GM20000 (cell line): ENCODE results near the gene DUSP14.

Experiments
- DNase-seq: peaks from one replicate; pipeline ENCODE4 v3.0.0; 2012; ENCODE audit warnings: low spot score
- TF ChIP-seq, protein P1 (sequence below): IDR thresholded peaks from 2 replicates; pipeline ENCODE4 v1.5.1; 2012; ENCODE audit warnings: mild to moderate bottlenecking, control low read depth; ENCODE audit errors: extremely low read depth, missing control alignments

Gene DUSP14

DNA sequence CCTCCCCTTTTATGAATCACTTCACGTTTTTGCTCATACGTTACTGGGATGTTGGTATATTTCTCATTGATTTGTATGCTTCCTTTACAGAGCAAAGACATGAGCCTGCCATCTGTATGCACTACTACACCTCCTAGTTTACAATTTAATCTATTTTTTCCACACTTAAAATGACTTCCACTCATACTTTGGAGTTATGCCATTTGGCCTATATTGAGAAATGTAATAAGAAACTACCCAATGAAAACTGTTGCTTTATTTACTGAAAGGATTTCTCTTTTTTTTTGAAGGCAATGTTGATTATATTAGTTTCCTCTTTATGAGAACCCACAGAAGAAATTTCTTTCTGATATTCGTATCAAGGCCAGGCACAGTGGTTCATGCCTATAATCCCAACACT is 43.1 kb downstream of the DUSP14 start:
- no peak for DNase-seq
- TF ChIP-seq, protein P1, sequence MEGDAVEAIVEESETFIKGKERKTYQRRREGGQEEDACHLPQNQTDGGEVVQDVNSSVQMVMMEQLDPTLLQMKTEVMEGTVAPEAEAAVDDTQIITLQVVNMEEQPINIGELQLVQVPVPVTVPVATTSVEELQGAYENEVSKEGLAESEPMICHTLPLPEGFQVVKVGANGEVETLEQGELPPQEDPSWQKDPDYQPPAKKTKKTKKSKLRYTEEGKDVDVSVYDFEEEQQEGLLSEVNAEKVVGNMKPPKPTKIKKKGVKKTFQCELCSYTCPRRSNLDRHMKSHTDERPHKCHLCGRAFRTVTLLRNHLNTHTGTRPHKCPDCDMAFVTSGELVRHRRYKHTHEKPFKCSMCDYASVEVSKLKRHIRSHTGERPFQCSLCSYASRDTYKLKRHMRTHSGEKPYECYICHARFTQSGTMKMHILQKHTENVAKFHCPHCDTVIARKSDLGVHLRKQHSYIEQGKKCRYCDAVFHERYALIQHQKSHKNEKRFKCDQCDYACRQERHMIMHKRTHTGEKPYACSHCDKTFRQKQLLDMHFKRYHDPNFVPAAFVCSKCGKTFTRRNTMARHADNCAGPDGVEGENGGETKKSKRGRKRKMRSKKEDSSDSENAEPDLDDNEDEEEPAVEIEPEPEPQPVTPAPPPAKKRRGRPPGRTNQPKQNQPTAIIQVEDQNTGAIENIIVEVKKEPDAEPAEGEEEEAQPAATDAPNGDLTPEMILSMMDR, result no peak

DNA sequence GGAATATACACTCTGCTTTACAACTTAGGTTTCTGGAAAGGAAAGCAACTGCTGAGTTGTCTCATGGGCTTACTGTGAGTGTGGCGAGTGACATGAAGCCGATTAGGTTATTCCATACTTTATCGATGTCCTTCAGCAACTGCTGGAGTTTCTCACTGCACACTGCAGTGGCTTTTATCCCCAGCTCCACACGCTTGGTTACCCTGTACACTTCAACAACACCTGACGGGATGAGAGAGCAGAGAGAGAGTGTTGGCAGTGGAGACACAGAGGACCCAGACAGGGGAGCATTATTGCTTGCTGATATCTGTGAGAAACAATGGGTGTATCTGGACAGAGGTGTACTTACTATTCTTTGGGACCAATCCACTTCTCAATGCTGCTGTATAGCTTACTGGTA is 46.2 kb downstream of the DUSP14 start:
- no peak for DNase-seq
- TF ChIP-seq, protein P1, result no peak

DNA sequence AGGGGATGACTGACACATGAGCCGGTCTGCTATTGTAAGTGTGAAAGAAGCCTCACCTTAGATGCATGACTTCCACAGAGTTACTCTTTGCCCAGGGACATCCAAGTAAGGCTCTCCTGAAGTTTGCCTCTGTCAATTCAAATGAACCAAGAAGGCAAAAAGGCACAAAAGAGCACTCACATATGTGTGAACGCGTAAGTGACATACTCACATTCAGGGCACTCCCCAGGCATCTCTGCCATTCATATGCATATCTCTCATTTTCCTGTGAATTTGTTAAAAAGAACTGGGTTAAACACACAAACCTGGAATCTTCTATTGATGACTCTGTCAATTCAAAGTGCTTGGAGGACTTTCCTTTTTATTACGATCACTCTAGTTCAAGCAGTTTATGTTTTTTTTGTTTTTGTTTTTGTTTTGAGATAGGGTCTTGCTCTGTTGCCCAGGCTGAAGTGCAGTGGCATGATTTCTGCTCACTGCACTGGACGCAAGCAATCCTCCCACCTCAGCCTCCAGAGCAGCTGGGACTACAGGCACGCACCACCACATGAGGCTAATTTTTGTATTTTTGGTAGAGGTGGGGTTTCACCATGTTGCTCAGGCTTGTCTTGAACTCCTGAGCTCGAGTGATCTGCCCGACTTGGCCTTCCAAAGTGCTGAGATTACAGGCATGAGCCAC is 49.4 kb downstream of the DUSP14 start:
- no peak for DNase-seq
- TF ChIP-seq, protein P1, result no peak

DNA sequence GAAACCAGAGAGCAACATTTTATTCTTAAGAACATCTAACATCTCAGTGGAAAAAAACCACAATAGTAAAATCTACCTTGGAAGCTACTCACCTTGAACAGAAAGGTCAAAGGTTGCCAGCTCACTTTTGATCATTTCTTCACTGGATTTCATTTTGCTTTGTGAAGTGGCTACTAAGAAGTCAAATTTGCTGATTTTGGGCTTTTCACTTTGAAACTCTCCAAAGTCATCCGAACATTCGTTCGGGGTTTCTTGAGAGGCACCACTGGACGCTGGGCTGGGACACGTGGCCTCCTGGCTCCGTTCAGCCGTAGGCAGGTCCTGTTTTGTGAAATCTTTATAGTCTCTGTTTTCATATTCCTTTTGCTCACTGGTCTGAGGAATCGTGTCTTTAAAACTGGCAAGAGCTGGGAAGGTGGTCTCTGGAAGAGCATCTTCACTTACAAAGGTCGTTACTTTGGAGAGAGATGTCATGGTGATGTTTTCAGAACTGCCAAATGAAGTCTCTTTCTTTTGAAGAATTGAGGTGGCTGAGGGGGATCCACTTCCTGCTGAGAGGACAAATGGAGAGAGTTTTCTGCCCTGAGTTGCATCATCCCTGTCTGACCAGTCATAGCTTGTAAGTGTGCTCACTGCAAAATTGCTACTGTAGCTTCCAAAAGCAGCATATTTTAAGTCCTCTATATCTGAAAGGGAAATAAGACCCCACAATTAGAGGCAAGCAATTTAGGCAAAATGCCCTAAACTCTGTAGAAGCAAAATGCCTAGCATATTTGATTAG is 52.4 kb downstream of the DUSP14 start:
- TF ChIP-seq, protein P1, result no peak
- no peak for DNase-seq

DNA sequence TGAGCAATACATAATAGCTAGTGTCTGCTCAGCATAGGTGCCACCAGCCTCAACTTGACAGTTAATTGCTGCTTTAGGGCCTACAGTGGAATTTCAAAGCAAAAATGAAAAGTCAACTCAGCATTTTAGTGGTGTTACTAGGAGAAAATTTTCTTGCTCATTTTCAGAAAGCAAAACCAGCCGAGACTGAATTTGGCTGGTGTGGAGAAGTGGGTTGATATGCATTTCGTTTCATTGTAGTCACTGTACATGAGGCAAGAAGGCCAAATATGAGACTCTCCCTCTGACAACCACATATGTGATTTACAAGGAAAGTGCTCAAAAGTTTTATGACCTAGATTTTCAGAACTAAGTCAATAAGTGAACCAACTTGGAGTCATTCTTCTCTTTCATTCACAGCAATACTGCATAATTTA is 54.0 kb downstream of the DUSP14 start:
- no peak for DNase-seq

DNA sequence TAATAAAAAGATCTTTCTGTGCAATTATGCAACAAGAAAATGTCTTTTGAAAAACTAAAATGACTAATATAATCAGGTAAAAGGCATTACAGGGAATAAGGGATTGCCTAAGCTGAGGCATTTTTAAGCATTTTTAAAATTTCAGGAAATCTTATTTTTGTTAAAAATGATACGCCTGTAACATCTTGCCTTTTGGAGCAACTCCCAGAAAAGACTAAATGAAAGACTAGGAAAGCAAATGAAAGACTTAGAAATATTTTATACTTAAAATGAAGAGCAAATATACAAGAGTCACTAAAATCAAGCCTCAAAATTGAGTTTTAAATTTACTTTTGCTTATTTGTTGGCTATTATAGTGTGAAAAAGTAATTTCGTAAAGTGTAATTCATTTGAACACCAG is 55.8 kb downstream of the DUSP14 start:
- no peak for DNase-seq
- TF ChIP-seq, protein P1, result no peak

More for the DNA sequence above, 54.0 kb downstream of the DUSP14 start:
- TF ChIP-seq, protein P1, result no peak

DNA sequence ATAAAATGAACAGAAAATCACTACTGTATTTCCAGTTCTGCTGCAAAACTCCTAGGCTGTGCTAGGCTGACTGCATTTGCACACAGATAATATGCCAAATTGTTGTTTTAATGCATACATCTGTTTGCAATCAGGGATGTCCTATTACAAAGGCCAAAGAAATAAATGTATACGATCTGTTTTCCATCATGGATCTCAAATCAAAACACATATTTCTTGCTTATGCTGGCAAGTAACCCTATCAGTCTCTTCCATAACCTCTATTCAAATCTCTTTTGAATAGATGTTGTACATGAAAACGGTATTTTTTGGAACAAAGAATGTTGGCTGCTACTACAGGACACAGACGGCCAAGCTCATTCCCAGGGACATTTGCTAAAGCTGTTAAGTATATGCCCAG is 56.6 kb downstream of the DUSP14 start:
- DNase-seq, result no peak
- TF ChIP-seq, protein P1, result no peak
